DND-41 (cell line): Measurements from ENCODE around the gene TIMMDC1.

Source experiments
- ATAC-seq: fragments of 200-7000 bp; cut with Tn5 transposase; 3 replicates; pipeline ENCODE4 v1.9.1; 2021; ENCODE audit warnings: low read depth; ENCODE audit not compliant: insufficient read depth
- DNase-seq: peaks from one replicate; pipeline ENCODE4 v3.0.0-alpha.2; 2020
- H2AFZ ChIP-seq: 2 replicates; pipeline ENCODE4 v1.6.0; 2012; ENCODE audit warnings: low read depth, low read length
- H3K27ac ChIP-seq: 2 replicates; pipeline ENCODE4 v1.5.1; 2012; ENCODE audit warnings: low read length, inconsistent platforms
- H3K27me3 ChIP-seq: fragments of 200-600 bp; sonication (generic); 2 replicates; pipeline ENCODE4 v1.6.0; 2012; ENCODE audit warnings: low read length, mild to moderate bottlenecking, inconsistent platforms; ENCODE audit not compliant: insufficient read depth, poor library complexity
- H3K36me3 ChIP-seq: 2 replicates; pipeline ENCODE4 v1.5.1; 2012; ENCODE audit warnings: low read length, inconsistent platforms; ENCODE audit not compliant: insufficient read depth
- H3K4me1 ChIP-seq: 2 replicates; pipeline ENCODE4 v1.5.1; 2012; ENCODE audit warnings: mild to moderate bottlenecking, low read length; ENCODE audit not compliant: insufficient read depth
- H3K4me2 ChIP-seq: 2 replicates; pipeline ENCODE4 v1.6.0; 2012; ENCODE audit warnings: mild to moderate bottlenecking, moderate library complexity, low read length, inconsistent platforms; ENCODE audit not compliant: insufficient read depth
- H3K4me3 ChIP-seq, 2 experiments: fragments of 200-600 bp in 1 of 2; shearing (Covaris generic) in 1 of 2; 2 replicates each; pipeline ENCODE4 v1.5.1; 2012 to 2016; ENCODE audit warnings: inconsistent platforms in 2 of 2, low read length in 2 of 2, mild to moderate bottlenecking in 2 of 2, low read depth in 1 of 2, moderate library complexity in 1 of 2
- H3K79me2 ChIP-seq: 2 replicates; pipeline ENCODE4 v1.6.0; 2012; ENCODE audit warnings: low read length, inconsistent platforms; ENCODE audit not compliant: insufficient read depth
- H3K9ac ChIP-seq: 2 replicates; pipeline ENCODE4 v1.6.0; 2012; ENCODE audit warnings: low read depth, mild to moderate bottlenecking, inconsistent platforms, low read length, moderate library complexity
- H3K9me3 ChIP-seq: 2 replicates; pipeline ENCODE4 v1.5.1; 2012; ENCODE audit warnings: low read length, moderate library complexity, mild to moderate bottlenecking, inconsistent platforms; ENCODE audit not compliant: insufficient read depth, severe bottlenecking
- H4K20me1 ChIP-seq: 2 replicates; pipeline ENCODE4 v1.6.0; 2012; ENCODE audit warnings: low read length; ENCODE audit not compliant: insufficient read depth
- CTCF ChIP-seq: IDR thresholded peaks from 2 replicates; pipeline ENCODE4 v1.5.1; 2012; ENCODE audit warnings: borderline replicate concordance, low read length, moderate library complexity, mild to moderate bottlenecking; ENCODE audit not compliant: poor library complexity, severe bottlenecking; ENCODE audit errors: extremely low read depth
- EZH2 ChIP-seq: IDR thresholded peaks from 3 replicates; pipeline ENCODE4 v1.6.1; 2012; ENCODE audit warnings: borderline replicate concordance, low read depth, mild to moderate bottlenecking, moderate library complexity, low read length, inconsistent platforms; ENCODE audit not compliant: severe bottlenecking

The TIMMDC1 gene

GRCh38 chr3:119508172-119508845 lies 10.0 kb downstream of the TIMMDC1 start:
- TF ChIP-seq CTCF (no peak), EZH2 (no peak)
- no peaks in the 10 kb centered on the region for H4K20me1 ChIP-seq
- peaks cover 64% of the 10 kb centered on the region for H3K36me3 ChIP-seq
- H3K27me3 ChIP-seq: no peaks in the 10 kb centered on the region
- no peak overlapping the region for H3K27ac ChIP-seq
- no peak overlapping the region for H3K4me3 ChIP-seq
- no peak overlapping the region for H3K4me2 ChIP-seq
- DNase-seq (no peak), ATAC-seq (0 out of 3 replicates have a peak, but pooled peaks have one; percentile 47)
- no peaks in the 10 kb centered on the region for H3K9me3 ChIP-seq
- H2AFZ ChIP-seq: no peak overlapping the region
- no peaks in the 10 kb centered on the region for H3K4me1 ChIP-seq
- no peak overlapping the region for H3K9ac ChIP-seq
- H3K79me2 ChIP-seq: peaks cover 2% of the 10 kb centered on the region; the same call in 1 of the 2 replicates

GRCh38 chr3:119510690-119511089 lies 12.3 kb downstream of the TIMMDC1 start:
- Histone ChIP-seq H3K4me2 (no peak overlapping the region), H3K27ac (no peak overlapping the region), H3K9me3 (no peaks in the 10 kb centered on the region), H3K4me3 (no peak overlapping the region), H3K79me2 (no peaks in the 10 kb centered on the region), H3K9ac (no peak overlapping the region), H4K20me1 (no peaks in the 10 kb centered on the region), H3K27me3 (no peaks in the 10 kb centered on the region), H3K4me1 (no peaks in the 10 kb centered on the region), H3K36me3 (peaks cover 66% of the 10 kb centered on the region), H2AFZ (no peak overlapping the region)
- no peak for DNase-seq
- no peak for TF ChIP-seq CTCF
- no peak for ATAC-seq

GRCh38 chr3:119514637-119515036 lies 16.3 kb downstream of the TIMMDC1 start:
- H3K27me3 ChIP-seq: no peaks in the 10 kb centered on the region
- no peak overlapping the region for H3K9ac ChIP-seq
- H3K4me3 ChIP-seq: no peak overlapping the region
- no peak overlapping the region for H3K4me2 ChIP-seq
- H3K9me3 ChIP-seq: peaks cover 3% of the 10 kb centered on the region
- no peaks in the 10 kb centered on the region for H3K4me1 ChIP-seq
- no peak overlapping the region for H2AFZ ChIP-seq
- ATAC-seq (no peak), DNase-seq (no peak)
- TF ChIP-seq EZH2: no peak
- peaks cover 72% of the 10 kb centered on the region for H3K36me3 ChIP-seq
- H4K20me1 ChIP-seq: no peaks in the 10 kb centered on the region
- H3K27ac ChIP-seq: no peak overlapping the region
- H3K79me2 ChIP-seq: no peaks in the 10 kb centered on the region

GRCh38 chr3:119517112-119517511 lies 18.8 kb downstream of the TIMMDC1 start:
- Histone ChIP-seq H2AFZ (no peak overlapping the region), H3K9ac (no peak overlapping the region), H3K4me1 (no peaks in the 10 kb centered on the region), H3K4me2 (no peak overlapping the region), H3K9me3 (peaks cover 3% of the 10 kb centered on the region), H3K27ac (no peak overlapping the region), H3K4me3 (no peak overlapping the region), H3K36me3 (peaks cover 88% of the 10 kb centered on the region), H4K20me1 (no peaks in the 10 kb centered on the region), H3K27me3 (no peaks in the 10 kb centered on the region), H3K79me2 (no peaks in the 10 kb centered on the region)
- TF ChIP-seq EZH2: no peak
- TF ChIP-seq CTCF: no peak
- no peak for ATAC-seq
- DNase-seq: no peak
